Measurements from ENCODE around the gene SALL3. TPM values are rescaled to one million over a fixed set of nuclear protein-coding genes. Genes with fewer than 3 reads are reported as not detected.

Gene SALL3
- total RNA-seq, 4 donors from 2014 or later = not detected

GRCh38 chr18:78981394-78981831, 1.8 kb downstream of the SALL3 start:
- peaks cover 0 to 29% (median 10%) of the 10 kb centered on the region in 3 donors for H3K4me1 ChIP-seq
- no peak overlapping the region for H3K27ac ChIP-seq
- no peak overlapping the region for H3K4me3 ChIP-seq
- no peaks in the 10 kb centered on the region for H3K36me3 ChIP-seq
- no peak for TF ChIP-seq POLR2AphosphoS5 (IDR thresholded peaks at IDR 0.05)
- no peak for TF ChIP-seq POLR2A (IDR thresholded peaks at IDR 0.05)
- no peak for TF ChIP-seq EP300 (IDR thresholded peaks at IDR 0.05)
- no peak for TF ChIP-seq CTCF (IDR thresholded peaks at IDR 0.05)
- peaks cover 97% of the 10 kb centered on the region for H3K27me3 ChIP-seq
- 6 to 10% methylated on average over 11 to 13 of the region's 13 CpGs for WGBS, 2 donors (ENCODE audit: low coverage in 1 of 2)
- no peak for ATAC-seq
- H3K9me3 ChIP-seq = no peaks in the 10 kb centered on the region

GRCh38 chr18:78981989-78982620, 2.5 kb downstream of the SALL3 start:
- no peak for ATAC-seq
- H3K4me3 ChIP-seq = no peak overlapping the region
- TF ChIP-seq POLR2AphosphoS5 (IDR thresholded peaks at IDR 0.05) (no peak), POLR2A (IDR thresholded peaks at IDR 0.05) (no peak), EP300 (IDR thresholded peaks at IDR 0.05) (no peak), CTCF (IDR thresholded peaks at IDR 0.05) (no peak)
- H3K9me3 ChIP-seq = no peaks in the 10 kb centered on the region
- no peak overlapping the region for H3K27ac ChIP-seq
- H3K36me3 ChIP-seq = no peaks in the 10 kb centered on the region
- 9 to 13% methylated on average over 12 to 14 of the region's 14 CpGs for WGBS, 2 donors (ENCODE audit: low coverage in 1 of 2)
- H3K4me1 ChIP-seq = peaks cover 0 to 29% (median 10%) of the 10 kb centered on the region in 3 donors
- H3K27me3 ChIP-seq = peaks cover 97% of the 10 kb centered on the region

GRCh38 chr18:78983512-78983911, 3.9 kb downstream of the SALL3 start:
- Histone ChIP-seq H3K9me3 (no peaks in the 10 kb centered on the region), H3K27ac (no peak overlapping the region), H3K27me3 (peaks cover 97% of the 10 kb centered on the region), H3K4me3 (no peak overlapping the region), H3K36me3 (no peaks in the 10 kb centered on the region), H3K4me1 (peaks cover 0 to 26% (median 10%) of the 10 kb centered on the region in 3 donors)
- no peak for ATAC-seq
- TF ChIP-seq POLR2AphosphoS5 (IDR thresholded peaks at IDR 0.05) = no peak
- TF ChIP-seq CTCF (IDR thresholded peaks at IDR 0.05) = no peak
- no peak for TF ChIP-seq POLR2A (IDR thresholded peaks at IDR 0.05)
- TF ChIP-seq EP300 (IDR thresholded peaks at IDR 0.05) = no peak
- WGBS, 2 donors (ENCODE audit: low coverage in 1 of 2) = 26 to 31% methylated on average over 3 of the region's 3 CpGs

- Histone ChIP-seq H3K9me3 (no peaks in the 10 kb centered on the region), H3K4me3 (no peak overlapping the region), H3K27ac (no peak overlapping the region), H3K36me3 (no peaks in the 10 kb centered on the region), H3K27me3 (peaks cover 93% of the 10 kb centered on the region), H3K4me1 (peaks cover 0 to 13% (median 10%) of the 10 kb centered on the region in 3 donors)
- ATAC-seq = no peak
- 17 to 27% methylated on average over 10 to 23 of the region's 30 CpGs for WGBS, 2 donors (ENCODE audit: low coverage in 1 of 2)
- no peak for TF ChIP-seq CTCF (IDR thresholded peaks at IDR 0.05)
- TF ChIP-seq POLR2A (IDR thresholded peaks at IDR 0.05) = no peak
- TF ChIP-seq EP300 (IDR thresholded peaks at IDR 0.05) = no peak
- no peak for TF ChIP-seq POLR2AphosphoS5 (IDR thresholded peaks at IDR 0.05)
These were observed 5.5 kb downstream of the SALL3 start for GRCh38 chr18:78984941-78985784.

Data from gastroesophageal sphincter (tissue), 4 donors.